WI38 (cell line): ENCODE data around the gene HYI.
"Not testable (repeated sequence)": the region's sequence is repeated elsewhere in the genome, so short reads cannot be mapped to it uniquely, and the experiment has no call there.

Source experiments
- H3K4me3 ChIP-seq: 2 replicates; pipeline ENCODE4 v1.5.1; 2011; ENCODE audit warnings: low read depth, mild to moderate bottlenecking, control low read depth, low read length
- TF ChIP-seq, protein P1 (sequence below): IDR thresholded peaks from 2 replicates; pipeline ENCODE4 v1.5.1; 2012; ENCODE audit warnings: low read depth, mild to moderate bottlenecking, control low read depth, low read length

The HYI gene, protein sequence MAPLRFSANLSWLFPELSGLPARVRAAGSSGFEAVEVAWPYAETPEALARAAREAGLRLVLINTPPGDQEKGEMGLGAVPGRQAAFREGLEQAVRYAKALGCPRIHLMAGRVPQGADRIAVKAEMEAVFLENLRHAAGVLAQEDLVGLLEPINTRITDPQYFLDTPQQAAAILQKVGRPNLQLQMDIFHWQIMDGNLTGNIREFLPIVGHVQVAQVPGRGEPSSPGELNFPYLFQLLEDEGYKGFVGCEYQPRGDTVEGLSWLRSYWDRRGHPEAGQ

DNA sequence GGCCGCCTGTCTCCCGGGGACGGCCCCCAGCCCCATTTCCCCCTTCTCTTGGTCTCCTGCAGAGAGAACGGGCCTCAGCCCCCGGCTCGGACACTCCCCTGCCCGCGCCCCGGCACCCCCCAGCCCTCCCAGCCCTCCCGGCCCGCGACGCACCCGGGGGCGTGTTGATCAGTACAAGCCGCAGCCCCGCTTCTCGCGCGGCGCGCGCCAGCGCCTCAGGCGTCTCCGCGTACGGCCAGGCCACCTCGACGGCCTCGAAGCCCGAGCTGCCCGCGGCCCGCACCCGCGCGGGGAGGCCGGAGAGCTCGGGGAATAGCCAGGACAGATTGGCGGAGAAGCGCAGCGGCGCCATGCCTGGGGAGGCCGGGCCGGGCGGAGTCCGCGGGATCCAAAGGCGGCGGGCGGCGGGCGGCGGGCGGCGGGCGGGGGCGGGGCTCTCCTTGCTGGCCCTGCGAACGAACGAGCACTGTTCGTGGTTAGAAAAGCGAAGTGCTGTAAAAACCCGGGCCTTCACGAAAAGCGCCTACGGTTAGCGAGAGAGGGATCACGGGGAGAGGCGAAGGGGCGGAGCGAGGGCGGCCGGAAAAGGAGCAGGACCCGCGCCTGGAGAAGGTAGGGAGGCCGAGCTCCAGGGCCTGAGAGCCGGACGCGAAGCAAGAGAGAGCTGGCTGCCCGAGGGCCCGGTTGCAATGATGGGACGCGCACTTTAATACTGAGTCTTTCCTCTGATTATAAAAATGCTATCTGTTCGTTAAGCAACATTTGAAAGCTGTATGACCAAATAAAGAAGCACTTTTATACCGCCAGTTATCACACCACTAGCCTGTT lies at the start of gene HYI:
TSS of gene HYI (minus strand) at position 490 of the 828 bp plus-strand sequence. CDS start at position 352, 138 bp downstream.
- H3K4me3 ChIP-seq = peak within 1 kb of the TSS; percentile 55
- TF ChIP-seq, protein P1, sequence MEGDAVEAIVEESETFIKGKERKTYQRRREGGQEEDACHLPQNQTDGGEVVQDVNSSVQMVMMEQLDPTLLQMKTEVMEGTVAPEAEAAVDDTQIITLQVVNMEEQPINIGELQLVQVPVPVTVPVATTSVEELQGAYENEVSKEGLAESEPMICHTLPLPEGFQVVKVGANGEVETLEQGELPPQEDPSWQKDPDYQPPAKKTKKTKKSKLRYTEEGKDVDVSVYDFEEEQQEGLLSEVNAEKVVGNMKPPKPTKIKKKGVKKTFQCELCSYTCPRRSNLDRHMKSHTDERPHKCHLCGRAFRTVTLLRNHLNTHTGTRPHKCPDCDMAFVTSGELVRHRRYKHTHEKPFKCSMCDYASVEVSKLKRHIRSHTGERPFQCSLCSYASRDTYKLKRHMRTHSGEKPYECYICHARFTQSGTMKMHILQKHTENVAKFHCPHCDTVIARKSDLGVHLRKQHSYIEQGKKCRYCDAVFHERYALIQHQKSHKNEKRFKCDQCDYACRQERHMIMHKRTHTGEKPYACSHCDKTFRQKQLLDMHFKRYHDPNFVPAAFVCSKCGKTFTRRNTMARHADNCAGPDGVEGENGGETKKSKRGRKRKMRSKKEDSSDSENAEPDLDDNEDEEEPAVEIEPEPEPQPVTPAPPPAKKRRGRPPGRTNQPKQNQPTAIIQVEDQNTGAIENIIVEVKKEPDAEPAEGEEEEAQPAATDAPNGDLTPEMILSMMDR = no peak

DNA sequence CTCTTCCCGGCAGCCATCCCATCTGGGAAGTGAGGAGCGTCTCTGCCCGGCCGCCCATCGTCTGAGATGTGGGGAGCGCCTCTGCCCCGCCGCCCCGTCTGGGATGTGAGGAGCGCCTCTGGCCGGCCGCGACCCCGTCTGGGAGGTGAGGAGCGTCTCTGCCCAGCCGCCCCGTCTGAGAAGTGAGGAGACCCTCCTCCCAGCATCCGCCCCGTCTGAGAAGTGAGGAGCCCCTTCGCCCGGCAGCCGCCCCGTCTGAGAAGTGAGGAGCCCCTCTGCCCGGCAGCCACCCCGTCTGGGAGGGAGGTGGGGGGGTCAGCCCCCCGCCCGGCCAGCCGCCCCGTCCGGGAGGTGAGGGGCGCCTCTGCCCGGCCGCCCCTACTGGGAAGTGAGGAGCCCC lies 48.1 kb upstream of the HYI start:
- not testable (repeated sequence) for H3K4me3 ChIP-seq

DNA sequence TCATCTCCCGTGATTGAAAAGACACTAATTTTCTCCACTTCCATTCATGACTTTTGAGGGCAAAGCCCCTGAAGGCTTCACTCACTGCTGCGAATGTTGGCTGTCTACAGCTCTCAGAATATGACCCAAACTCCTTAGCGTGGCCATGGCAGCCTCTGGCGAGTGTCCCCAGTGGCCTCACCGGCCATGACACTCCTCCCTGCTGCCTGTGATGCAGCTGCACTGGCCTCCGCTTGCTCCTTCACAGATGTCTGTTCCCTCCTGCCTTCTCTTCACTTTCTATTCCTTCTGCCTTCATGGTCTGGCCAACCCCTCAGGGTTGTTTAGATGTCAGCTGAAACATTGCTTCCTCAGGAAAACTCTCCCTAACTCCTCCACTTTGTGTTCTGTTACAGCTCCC lies 46.2 kb upstream of the HYI start:
- TF ChIP-seq, protein P1 = no peak
- H3K4me3 ChIP-seq = no peak overlapping the region

DNA sequence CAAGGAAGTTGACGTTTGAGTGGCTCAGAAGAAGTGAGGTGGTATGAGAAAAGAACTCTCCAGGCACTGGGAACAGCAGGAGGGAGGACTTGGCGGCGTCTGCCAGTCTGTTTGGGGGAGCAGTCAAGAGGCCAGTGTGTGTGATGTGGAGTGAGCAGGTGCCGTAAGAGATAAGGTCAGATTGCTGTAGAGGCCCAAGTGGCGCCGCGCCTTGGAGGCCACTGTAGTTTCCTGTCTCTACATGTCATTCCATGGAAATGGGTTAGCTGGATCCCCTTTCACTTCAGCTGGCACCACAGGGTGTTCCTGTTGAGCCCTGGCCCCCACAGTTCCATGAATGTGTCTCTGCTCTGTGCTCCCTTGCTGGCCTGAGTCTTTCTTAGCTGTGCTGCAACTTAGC lies 41.5 kb upstream of the HYI start:
- no peak overlapping the region for H3K4me3 ChIP-seq
- TF ChIP-seq, protein P1 = no peak

DNA sequence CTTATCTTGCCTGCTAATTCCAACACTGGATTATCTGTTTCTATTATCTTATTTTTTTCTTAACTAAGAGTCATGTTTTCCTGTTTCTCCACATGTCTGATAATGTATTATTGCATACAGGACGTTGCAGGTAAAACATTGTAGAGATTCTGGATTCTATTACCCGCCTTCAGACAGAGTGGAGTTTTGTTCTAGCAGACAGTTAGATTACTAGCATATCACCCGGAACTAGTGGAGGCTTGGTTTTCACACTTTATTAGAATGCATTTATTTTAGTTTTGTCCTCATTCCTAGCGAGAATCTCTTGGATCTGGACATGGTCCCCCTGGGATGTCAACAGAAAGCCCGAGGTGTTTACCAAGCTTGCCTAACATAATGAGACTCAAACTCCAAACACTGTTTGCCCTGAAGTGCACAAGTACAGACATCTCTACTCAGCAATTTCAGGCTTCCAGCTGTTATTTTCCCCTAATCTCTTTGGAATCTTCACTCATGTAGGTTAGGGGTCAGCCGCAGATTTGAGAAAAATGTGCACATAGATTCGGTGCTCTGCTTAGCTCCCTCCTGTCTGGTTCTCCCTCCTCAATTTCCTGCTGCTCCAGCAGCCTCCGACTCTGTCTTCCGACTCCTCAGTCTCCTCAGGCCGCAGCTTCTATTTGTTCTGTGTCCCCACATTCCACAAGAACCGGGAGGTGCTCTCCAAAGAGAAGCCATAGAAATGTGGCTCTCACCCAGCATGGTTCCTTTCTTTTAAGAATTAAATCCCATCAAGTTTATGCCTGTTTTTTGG lies 40.1 kb upstream of the HYI start:
- TF ChIP-seq, protein P1 = no peak
- H3K4me3 ChIP-seq = no peak overlapping the region

DNA sequence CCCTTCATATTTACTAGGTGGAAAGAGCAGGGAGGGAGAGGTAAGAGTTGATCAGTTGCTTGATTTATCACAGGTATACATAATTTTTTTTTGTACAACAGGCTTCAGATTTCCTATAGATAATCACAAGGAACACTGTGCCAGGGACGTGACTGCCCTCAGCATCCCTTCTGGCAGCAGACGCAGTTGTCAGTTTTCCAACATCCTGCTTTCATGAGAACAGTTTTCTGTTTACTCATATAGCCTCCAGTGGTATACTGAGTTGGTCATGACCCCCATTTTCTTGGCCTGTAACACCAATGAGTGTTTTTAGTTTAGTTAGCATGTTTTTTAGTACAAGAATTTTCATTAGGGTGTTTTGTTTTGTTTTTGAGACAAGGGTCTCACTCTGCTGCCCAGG lies 39.1 kb upstream of the HYI start:
- H3K4me3 ChIP-seq = no peak overlapping the region
- TF ChIP-seq, protein P1 = no peak

DNA sequence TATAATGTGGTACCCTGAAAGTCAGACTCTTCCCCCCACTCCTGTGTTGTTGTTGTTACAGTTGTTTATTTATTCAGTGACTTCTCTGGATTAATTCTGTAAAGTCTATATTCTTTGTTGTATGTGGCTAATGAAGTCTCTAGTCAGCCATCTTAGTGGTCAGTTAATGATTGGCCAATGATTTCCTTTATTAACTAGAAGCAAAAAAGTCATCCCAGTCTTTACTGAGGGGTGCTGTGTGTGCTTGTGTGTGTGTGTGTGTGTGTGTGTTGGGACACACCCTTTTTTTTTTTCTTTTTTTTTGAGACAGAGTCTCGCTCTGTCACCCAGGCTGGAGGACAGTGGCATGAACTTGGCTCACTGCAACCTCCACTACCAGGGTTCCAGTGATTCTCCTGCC lies 37.3 kb upstream of the HYI start:
- H3K4me3 ChIP-seq = no peak overlapping the region
- TF ChIP-seq, protein P1 = no peak
